H1 (cell line): ENCODE measurements around the gene SEC16A. TPM values are rescaled to one million over a fixed set of nuclear protein-coding genes. Genes with fewer than 3 reads are reported as not detected.

Experiments
- FOSL1 ChIP-seq: IDR thresholded peaks from 2 replicates; pipeline ENCODE4 v1.6.1; 2011; ENCODE audit warnings: mild to moderate bottlenecking, low read depth, low read length, moderate library complexity; ENCODE audit not compliant: insufficient read depth
- HDAC2 ChIP-seq, 2 experiments: fragments of 300-600 bp in 1 of 2; sonication (generic) in 1 of 2; IDR thresholded peaks; 2 replicates each; pipeline ENCODE4 v1.6.1; 2011 to 2012; ENCODE audit warnings: low read depth in 2 of 2, low read length in 2 of 2, mild to moderate bottlenecking in 2 of 2, moderate library complexity in 2 of 2, borderline replicate concordance in 1 of 2, inconsistent platforms in 1 of 2
- RAD21 ChIP-seq, 2 experiments: IDR thresholded peaks in 1 of 2; conservative IDR thresholded peaks in 1 of 2; 2 replicates each; pipeline ENCODE4 v1.6.1; 2011; ENCODE audit warnings: low read depth in 2 of 2, low read length in 2 of 2, improper control_type of control experiment in 1 of 2, inconsistent platforms in 1 of 2, mild to moderate bottlenecking in 1 of 2, moderate library complexity in 1 of 2
- RNF2 ChIP-seq: fragments of 200-900, 300-1000 bp; sonication (generic); IDR thresholded peaks from 2 replicates; pipeline ENCODE4 v1.7.1; 2016; ENCODE audit warnings: borderline replicate concordance, low read depth, mild to moderate bottlenecking, antibody characterized with exemption, low read length; ENCODE audit not compliant: poor library complexity, severe bottlenecking; ENCODE audit errors: missing control alignments
- TAF1 ChIP-seq: IDR thresholded peaks from 2 replicates; pipeline ENCODE4 v1.6.1; 2011; ENCODE audit warnings: mild to moderate bottlenecking, low read depth, low read length
- YY1 ChIP-seq: IDR thresholded peaks from 2 replicates; pipeline ENCODE4 v1.6.1; 2011; ENCODE audit warnings: low read depth, mild to moderate bottlenecking, low read length
- polyA plus RNA-seq, 7 experiments: library from polyadenylated mRNA; depleted of rRNA in 3 of 7; stranded (reverse) in 5 of 7; unstranded in 2 of 7; fragments of >200 nt in 5 of 7; fragments of 200-250 nt in 2 of 7; gene quantifications; 1 replicate in 5 of 7; 2 replicates in 1 of 7; 4 replicates in 1 of 7; pipeline versions ENCODE4 v1.2.1 to v1.2.3, GENCODE V29; 2011 to 2013; ENCODE audit warnings: missing spikeins in 2 of 7, mixed read lengths in 2 of 7
- total RNA-seq: library from RNA; stranded (reverse); fragmentation: NEBNext Ultra II Directional; extraction: Animal tissue kit (Norgen Biotek cat#: 25700); gene quantifications from 2 replicates; pipeline ENCODE4 v1.2.1, GENCODE V29; 2021
- TF ChIP-seq, protein P1 (sequence below): fragments of 300-600 bp; sonication (generic); IDR thresholded peaks from 2 replicates; pipeline ENCODE4 v1.7.1; 2012; ENCODE audit warnings: low read length, moderate library complexity, mild to moderate bottlenecking, inconsistent platforms; ENCODE audit not compliant: insufficient replicate concordance
- TF ChIP-seq, protein P2 (sequence below): IDR thresholded peaks from 2 replicates; pipeline ENCODE4 v1.6.1; 2012; ENCODE audit warnings: low read length, inconsistent platforms

Gene SEC16A
- total and polyA plus RNA-seq, 2 of the 8 experiments (the other 6 are each of a cell fraction or from before 2014, with no cell fraction given): 21.6 to 49.0 TPM

DNA sequence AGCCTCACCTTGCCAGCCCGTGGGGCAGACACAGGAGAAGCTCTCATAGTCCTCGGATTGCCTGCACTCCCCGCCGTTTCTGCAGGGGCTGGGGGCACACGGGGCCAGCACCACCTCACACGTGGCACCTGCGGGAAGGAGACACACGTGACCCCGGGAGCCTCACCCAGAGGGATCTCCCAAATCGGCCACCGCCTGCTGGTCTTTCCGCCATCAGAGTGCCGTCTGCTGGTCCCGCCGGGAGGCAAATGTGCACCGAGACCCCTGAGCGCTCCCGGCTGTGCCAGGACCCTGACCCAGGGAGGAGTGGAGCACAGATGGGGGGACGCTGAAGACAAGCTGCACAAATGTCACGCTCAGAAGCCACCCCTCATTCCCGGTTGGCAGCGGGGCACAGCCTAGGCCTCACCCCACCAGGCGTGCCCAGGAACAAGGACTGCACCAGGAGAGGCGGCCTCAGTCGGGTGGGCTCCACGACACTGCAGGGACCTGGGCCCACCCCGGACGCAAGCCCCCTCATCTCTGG lies 28.4 kb upstream of the SEC16A start (continued):
- TF ChIP-seq, protein P1, sequence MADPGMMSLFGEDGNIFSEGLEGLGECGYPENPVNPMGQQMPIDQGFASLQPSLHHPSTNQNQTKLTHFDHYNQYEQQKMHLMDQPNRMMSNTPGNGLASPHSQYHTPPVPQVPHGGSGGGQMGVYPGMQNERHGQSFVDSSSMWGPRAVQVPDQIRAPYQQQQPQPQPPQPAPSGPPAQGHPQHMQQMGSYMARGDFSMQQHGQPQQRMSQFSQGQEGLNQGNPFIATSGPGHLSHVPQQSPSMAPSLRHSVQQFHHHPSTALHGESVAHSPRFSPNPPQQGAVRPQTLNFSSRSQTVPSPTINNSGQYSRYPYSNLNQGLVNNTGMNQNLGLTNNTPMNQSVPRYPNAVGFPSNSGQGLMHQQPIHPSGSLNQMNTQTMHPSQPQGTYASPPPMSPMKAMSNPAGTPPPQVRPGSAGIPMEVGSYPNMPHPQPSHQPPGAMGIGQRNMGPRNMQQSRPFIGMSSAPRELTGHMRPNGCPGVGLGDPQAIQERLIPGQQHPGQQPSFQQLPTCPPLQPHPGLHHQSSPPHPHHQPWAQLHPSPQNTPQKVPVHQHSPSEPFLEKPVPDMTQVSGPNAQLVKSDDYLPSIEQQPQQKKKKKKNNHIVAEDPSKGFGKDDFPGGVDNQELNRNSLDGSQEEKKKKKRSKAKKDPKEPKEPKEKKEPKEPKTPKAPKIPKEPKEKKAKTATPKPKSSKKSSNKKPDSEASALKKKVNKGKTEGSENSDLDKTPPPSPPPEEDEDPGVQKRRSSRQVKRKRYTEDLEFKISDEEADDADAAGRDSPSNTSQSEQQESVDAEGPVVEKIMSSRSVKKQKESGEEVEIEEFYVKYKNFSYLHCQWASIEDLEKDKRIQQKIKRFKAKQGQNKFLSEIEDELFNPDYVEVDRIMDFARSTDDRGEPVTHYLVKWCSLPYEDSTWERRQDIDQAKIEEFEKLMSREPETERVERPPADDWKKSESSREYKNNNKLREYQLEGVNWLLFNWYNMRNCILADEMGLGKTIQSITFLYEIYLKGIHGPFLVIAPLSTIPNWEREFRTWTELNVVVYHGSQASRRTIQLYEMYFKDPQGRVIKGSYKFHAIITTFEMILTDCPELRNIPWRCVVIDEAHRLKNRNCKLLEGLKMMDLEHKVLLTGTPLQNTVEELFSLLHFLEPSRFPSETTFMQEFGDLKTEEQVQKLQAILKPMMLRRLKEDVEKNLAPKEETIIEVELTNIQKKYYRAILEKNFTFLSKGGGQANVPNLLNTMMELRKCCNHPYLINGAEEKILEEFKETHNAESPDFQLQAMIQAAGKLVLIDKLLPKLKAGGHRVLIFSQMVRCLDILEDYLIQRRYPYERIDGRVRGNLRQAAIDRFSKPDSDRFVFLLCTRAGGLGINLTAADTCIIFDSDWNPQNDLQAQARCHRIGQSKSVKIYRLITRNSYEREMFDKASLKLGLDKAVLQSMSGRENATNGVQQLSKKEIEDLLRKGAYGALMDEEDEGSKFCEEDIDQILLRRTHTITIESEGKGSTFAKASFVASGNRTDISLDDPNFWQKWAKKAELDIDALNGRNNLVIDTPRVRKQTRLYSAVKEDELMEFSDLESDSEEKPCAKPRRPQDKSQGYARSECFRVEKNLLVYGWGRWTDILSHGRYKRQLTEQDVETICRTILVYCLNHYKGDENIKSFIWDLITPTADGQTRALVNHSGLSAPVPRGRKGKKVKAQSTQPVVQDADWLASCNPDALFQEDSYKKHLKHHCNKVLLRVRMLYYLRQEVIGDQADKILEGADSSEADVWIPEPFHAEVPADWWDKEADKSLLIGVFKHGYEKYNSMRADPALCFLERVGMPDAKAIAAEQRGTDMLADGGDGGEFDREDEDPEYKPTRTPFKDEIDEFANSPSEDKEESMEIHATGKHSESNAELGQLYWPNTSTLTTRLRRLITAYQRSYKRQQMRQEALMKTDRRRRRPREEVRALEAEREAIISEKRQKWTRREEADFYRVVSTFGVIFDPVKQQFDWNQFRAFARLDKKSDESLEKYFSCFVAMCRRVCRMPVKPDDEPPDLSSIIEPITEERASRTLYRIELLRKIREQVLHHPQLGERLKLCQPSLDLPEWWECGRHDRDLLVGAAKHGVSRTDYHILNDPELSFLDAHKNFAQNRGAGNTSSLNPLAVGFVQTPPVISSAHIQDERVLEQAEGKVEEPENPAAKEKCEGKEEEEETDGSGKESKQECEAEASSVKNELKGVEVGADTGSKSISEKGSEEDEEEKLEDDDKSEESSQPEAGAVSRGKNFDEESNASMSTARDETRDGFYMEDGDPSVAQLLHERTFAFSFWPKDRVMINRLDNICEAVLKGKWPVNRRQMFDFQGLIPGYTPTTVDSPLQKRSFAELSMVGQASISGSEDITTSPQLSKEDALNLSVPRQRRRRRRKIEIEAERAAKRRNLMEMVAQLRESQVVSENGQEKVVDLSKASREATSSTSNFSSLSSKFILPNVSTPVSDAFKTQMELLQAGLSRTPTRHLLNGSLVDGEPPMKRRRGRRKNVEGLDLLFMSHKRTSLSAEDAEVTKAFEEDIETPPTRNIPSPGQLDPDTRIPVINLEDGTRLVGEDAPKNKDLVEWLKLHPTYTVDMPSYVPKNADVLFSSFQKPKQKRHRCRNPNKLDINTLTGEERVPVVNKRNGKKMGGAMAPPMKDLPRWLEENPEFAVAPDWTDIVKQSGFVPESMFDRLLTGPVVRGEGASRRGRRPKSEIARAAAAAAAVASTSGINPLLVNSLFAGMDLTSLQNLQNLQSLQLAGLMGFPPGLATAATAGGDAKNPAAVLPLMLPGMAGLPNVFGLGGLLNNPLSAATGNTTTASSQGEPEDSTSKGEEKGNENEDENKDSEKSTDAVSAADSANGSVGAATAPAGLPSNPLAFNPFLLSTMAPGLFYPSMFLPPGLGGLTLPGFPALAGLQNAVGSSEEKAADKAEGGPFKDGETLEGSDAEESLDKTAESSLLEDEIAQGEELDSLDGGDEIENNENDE: no peak
- TF ChIP-seq TAF1 (no peak), RAD21 (IDR thresholded peaks at IDR 0.05 in 1 of 2, conservative IDR thresholded peaks at IDR 0.05 in 1 of 2; ENCODE audit: low read depth in 2 of 2, low read length in 2 of 2) (no peak), HDAC2 (IDR thresholded peaks at IDR 0.05; ENCODE audit: borderline replicate concordance in 1 of 2, low read depth in 2 of 2, low read length in 2 of 2) (no peak), FOSL1 (no peak), RNF2 (no peak), YY1 (no peak)
- TF ChIP-seq, protein P2, sequence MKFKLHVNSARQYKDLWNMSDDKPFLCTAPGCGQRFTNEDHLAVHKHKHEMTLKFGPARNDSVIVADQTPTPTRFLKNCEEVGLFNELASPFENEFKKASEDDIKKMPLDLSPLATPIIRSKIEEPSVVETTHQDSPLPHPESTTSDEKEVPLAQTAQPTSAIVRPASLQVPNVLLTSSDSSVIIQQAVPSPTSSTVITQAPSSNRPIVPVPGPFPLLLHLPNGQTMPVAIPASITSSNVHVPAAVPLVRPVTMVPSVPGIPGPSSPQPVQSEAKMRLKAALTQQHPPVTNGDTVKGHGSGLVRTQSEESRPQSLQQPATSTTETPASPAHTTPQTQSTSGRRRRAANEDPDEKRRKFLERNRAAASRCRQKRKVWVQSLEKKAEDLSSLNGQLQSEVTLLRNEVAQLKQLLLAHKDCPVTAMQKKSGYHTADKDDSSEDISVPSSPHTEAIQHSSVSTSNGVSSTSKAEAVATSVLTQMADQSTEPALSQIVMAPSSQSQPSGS: no peak
